HG03095 (cell line): ENCODE results near the gene STK32C.

Source experiments
- ATAC-seq: cut with Tn5 transposase; IDR thresholded peaks from one replicate; pipeline ENCODE4 v1.9.1; 2021; ENCODE audit warnings: moderate library complexity; ENCODE audit not compliant: unreplicated experiment

The STK32C gene

DNA sequence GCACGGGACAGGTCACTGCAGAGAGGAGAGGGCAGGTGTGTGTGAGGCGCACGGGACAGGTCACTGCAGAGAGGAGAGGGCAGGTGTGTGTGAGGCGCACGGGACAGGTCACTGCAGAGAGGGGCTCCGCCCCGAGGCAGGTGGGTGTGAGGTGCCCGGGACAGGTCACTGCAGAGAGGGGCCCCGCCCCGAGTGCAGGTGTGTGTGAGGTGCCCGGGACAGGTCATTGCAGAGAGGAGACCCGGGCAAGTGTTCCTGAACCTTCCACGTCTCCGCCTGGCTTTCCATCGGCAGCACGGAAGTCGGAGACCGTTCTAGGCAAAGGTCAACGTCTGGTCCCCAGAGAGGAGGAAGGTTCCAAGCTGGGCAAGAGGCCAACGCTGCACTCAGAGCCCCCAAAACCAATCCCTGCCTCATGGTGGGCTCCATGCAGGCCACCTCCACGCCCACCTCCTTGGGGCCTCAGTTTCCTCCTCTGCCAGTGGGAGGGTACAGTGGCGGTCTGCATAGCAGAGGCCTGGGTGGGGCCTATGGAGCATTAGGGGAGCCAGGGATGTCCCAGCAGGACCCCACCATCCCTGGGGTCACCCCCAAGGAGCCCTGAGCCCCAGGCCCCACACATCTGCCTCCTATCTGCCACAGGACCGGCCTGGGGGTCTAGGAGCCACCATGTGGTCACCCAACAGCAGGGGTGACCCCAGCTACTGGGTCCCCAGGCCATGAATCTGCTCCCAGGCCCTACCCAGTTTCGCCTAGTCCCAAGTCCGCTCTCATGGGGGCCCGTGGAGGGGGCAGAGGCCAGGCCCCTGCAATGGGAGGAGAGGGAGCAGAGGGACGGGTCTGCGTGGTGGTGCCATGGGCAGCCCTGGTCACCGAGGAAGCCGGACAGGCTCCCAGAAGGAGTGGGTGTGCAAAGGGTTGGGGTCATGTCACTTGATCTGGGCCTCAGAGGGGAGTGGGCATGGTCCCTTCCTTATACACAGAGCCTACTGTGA, 57.0 kb downstream of the STK32C start:
- no peak for ATAC-seq

DNA sequence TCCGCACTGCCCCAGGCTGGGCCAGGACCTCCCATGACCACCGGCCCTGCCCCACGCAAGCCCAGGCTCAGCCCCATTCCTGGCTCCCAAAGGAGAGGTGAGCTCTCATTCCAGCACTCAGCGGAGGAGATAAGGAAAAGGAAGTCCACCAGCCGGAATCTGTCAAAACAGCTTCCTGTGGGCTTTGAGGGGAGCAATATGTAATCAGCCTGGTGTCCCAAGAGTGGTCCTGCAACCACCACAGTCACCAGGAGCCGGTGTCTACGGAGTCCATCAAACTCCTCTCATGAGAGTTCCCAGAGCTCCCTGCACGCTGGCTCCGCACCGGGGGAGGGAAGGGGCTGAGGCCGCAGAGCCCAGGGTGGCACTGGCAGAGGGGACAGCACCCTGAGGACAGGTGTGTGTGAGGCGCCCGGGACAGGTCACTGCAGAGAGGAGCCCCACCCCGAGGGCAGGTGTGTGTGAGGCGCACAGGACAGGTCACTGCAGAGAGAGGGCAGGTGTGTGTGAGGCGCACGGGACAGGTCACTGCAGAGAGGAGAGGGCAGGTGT, 57.9 kb downstream of the STK32C start:
- no peak for ATAC-seq

DNA sequence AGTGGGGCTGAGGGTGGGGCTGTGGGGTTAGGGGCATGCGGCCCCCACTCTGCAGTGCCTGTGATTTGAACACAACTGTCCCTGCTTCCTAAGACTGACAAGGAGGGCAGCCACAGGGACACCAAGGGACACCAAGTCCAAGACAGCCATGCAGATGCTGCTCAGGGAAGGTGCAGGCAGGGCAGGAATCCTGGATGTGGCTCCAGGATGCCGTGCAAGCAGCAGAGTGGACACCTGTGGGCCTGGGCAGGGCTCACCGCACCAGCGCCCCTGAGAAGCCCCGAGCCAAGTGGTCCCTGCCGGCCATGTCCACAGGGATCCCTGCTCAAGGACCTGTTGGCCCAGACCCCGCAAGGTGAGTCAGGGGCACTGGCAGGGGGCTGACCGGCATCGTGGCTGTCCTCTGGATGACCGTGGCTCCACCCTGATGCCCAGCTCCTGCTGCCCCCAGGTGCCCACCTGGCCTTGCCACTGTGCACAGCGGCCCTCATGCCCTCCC, 58.5 kb downstream of the STK32C start:
- no peak for ATAC-seq

- no peak for ATAC-seq
These were observed 59.1 kb downstream of the STK32C start for GRCh38 chr10:132248455-132249225.

DNA sequence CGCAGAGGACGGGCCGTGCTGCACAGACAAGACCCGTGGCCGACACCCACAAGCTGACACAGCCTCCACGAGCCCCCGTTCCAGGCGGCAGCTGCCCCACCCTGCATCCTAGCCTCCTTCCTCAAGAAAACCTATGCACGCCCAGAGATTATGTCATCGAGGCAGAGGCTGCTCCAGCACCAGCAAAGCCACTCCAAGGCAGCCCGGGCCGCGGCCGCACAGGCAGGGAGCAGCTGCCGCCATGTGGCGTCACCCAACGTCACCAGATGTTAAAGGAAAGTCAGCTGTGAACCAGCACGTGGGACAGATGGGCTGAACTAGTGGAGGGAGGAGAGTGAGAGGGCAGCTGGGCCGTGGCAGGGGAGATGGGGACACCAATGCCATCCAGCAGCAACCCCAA, 59.8 kb downstream of the STK32C start:
- no peak for ATAC-seq

GRCh38 chr10:132246296-132246695, 61.5 kb downstream of the STK32C start:
- no peak for ATAC-seq

- ATAC-seq = no peak
These were observed 62.7 kb downstream of the STK32C start for GRCh38 chr10:132245056-132245455.

DNA sequence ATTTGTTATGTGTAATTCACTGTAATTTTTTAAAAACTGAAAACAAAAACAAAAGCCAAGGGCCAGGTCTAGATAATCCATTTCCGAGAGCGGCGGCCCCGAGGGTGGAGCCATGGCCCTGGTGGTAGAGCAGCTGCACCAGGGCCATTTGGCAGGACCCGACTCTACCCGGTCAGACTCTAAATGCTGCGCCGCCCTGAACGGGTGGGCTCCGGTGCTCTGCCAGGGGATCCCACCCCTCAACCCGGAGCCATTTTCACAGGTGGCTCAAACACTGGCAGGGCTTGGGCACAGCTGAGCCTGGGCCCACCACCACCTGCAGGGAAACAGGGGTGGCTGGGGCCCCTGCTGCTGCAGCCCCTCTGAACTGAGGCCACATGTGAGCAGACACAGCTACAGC, 64.1 kb downstream of the STK32C start:
- no peak for ATAC-seq

GRCh38 chr10:132243141-132243540, 64.6 kb downstream of the STK32C start:
- ATAC-seq = no peak

DNA sequence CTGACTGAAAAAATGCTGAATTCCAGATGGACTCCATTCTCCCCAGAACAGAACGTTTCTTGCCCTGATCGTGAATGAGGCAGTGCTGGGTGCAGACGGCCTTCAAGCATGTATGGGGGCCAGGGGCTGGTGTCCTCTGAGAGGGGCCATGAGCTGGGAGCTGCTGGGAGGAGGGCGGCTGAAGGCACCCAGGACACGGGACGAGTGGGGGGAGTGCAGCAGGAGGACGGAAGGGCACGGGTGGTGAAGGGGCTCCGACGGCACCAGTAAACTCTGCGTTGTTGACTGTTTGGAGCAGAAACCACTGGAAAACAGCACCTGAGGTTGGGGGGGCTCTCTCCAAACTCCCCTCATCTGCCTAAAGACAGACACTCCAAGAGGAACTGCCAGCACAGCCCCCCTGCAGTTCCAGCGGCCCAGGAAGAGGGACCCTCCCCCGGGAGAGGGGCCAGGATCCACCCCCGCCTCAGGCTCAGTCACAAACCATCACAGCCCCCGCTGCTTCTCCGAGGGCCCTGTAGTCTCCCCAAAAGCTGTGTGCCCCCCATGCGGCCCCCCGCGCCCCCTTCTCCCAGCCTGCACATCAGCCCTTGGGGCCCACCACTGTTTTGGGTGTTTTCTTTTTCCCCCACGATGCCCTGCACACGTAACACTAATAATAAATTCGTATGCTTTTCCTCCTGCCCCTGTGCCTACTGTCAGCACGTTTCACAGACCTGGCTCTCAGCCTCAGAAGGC, 65.5 kb downstream of the STK32C start:
- no peak for ATAC-seq

DNA sequence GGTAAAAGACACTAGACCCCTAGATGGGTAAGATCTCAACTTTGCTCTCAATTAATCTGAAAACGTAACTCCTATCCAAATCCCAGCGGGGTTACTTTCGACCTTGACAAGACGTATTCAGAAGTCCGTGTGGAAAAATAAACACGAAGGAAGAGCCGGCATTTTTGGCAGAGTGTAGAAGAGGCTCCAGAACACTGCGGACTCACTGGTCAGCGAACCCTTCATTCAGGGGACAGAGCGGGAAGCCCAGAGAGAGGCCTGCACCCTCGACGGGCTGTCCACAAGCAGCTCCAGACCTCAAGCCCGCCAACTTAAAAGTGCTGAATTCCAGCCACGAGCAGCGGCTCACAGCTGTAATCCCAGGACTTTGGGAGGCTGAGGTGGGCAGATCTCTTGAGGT, 66.3 kb downstream of the STK32C start:
- ATAC-seq = no peak

GRCh38 chr10:132241086-132241485, 66.7 kb downstream of the STK32C start:
- ATAC-seq = no peak

DNA sequence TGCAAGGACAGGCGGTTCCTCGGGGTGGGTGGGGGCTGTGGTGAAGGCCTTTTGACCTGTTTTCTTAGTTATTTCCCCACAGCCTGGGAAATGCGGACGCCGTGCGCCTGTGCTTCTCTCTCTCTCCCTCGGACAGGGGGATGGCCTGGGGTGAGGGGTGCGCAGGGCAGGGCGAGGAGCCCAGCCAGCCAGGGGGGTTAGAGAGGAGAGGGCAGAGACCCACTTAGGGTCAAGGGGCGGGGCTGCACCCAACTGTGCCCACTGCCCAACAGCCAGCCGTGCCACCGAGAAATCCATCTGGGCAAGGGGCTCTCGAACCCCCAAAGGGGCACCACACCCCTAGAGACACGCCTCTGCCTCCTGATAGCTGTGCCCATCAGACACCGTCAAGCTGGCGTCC, 67.2 kb downstream of the STK32C start:
- no peak for ATAC-seq

- ATAC-seq = no peak
These were observed 67.6 kb downstream of the STK32C start for GRCh38 chr10:132240156-132240555.

GRCh38 chr10:132239126-132240031, 68.4 kb downstream of the STK32C start:
- no peak for ATAC-seq

GRCh38 chr10:132238371-132239125, 69.2 kb downstream of the STK32C start:
- no peak for ATAC-seq

DNA sequence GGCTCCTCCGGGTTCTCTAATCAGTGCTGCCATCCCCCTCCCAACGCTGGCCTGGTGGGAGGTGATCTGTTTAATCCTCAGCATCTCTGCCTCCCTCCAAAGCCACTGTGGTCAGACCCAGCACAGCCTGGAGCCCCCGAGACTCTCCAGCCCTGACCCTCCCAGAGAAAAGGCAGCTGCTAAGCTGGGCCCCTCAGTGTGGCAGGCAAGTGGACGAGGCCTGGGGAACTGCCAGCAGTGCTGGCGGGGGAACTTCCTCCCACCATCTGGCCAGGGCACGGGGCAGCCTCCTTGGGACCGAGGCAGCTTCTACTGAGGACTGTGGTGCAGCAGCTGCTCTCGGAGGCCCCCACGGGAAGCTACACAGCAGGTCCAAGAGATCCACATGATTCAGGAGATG, 69.9 kb downstream of the STK32C start:
- no peak for ATAC-seq

- no peak for ATAC-seq
These were observed 70.4 kb downstream of the STK32C start for GRCh38 chr10:132237396-132237795.

DNA sequence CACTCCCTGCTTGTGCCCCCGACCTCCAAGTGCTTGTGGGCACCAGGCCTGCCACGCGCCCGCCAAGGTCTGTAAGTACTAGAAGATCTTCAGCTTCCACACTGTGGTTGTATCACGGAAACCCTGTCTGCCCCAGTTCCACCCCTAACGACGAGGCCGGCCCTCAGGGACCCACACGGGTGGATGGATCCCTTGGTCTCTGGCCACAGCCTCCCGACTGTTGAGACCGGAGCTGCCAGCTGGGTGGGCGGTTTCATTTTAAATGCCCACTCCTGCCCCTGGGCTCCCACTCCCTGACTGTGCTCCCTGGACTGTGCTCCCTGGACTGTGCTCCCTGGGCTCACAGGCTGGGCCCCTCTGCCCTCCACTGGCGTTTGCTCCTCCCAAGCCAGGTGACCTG, 70.9 kb downstream of the STK32C start:
- ATAC-seq = no peak
